ENCODE measurements around the gene EYA2.
"Not testable (repeated sequence)": the region's sequence is repeated elsewhere in the genome, so short reads cannot be mapped to it uniquely, and the experiment has no call there.

The EYA2 gene

GRCh38 chr20:46903937-46904336 is 9.3 kb downstream of the EYA2 start:
- H3K9me3 Mint-ChIP-seq = no peaks in the 10 kb centered on the region
- H3K27ac Mint-ChIP-seq = no peak overlapping the region
- peaks cover 21% of the 10 kb centered on the region for H3K27me3 Mint-ChIP-seq (ENCODE audit: low read depth)
- H3K4me1 Mint-ChIP-seq (ENCODE audit: low read depth) = no peaks in the 10 kb centered on the region
- no peaks in the 10 kb centered on the region for H3K36me3 Mint-ChIP-seq (ENCODE audit: low read depth)
- no peak overlapping the region for H3K4me3 Mint-ChIP-seq

- Mint-ChIP-seq H3K36me3 (ENCODE audit: low read depth) (no peaks in the 10 kb centered on the region), H3K27me3 (ENCODE audit: low read depth) (peaks cover 13% of the 10 kb centered on the region), H3K9me3 (no peaks in the 10 kb centered on the region), H3K4me3 (no peak overlapping the region), H3K4me1 (ENCODE audit: low read depth) (no peaks in the 10 kb centered on the region), H3K27ac (no peak overlapping the region)
Observed at GRCh38 chr20:46905364-46906125, 10.9 kb downstream of the EYA2 start.

- Mint-ChIP-seq H3K27me3 (ENCODE audit: low read depth) (peaks cover 7% of the 10 kb centered on the region), H3K9me3 (no peaks in the 10 kb centered on the region), H3K27ac (no peak overlapping the region), H3K4me3 (no peak overlapping the region), H3K4me1 (ENCODE audit: low read depth) (no peaks in the 10 kb centered on the region), H3K36me3 (ENCODE audit: low read depth) (no peaks in the 10 kb centered on the region)
Observed at GRCh38 chr20:46913329-46914044, 18.8 kb downstream of the EYA2 start.

- Mint-ChIP-seq H3K4me1 (ENCODE audit: low read depth) (no peaks in the 10 kb centered on the region), H3K27me3 (ENCODE audit: low read depth) (no peaks in the 10 kb centered on the region), H3K36me3 (ENCODE audit: low read depth) (no peaks in the 10 kb centered on the region), H3K27ac (no peak overlapping the region), H3K9me3 (no peaks in the 10 kb centered on the region), H3K4me3 (no peak overlapping the region)
Observed at GRCh38 chr20:46914789-46915379, 20.2 kb downstream of the EYA2 start.

GRCh38 chr20:46915575-46916257 is 21.1 kb downstream of the EYA2 start:
- Mint-ChIP-seq H3K36me3 (ENCODE audit: low read depth) (no peaks in the 10 kb centered on the region), H3K27ac (no peak overlapping the region), H3K4me1 (ENCODE audit: low read depth) (no peaks in the 10 kb centered on the region), H3K9me3 (no peaks in the 10 kb centered on the region), H3K4me3 (no peak overlapping the region), H3K27me3 (ENCODE audit: low read depth) (no peaks in the 10 kb centered on the region)

GRCh38 chr20:46916258-46916603 is 21.6 kb downstream of the EYA2 start:
- Mint-ChIP-seq H3K9me3 (no peaks in the 10 kb centered on the region), H3K4me1 (ENCODE audit: low read depth) (no peaks in the 10 kb centered on the region), H3K4me3 (no peak overlapping the region), H3K27ac (no peak overlapping the region), H3K36me3 (ENCODE audit: low read depth) (no peaks in the 10 kb centered on the region), H3K27me3 (ENCODE audit: low read depth) (no peaks in the 10 kb centered on the region)

GRCh38 chr20:46917155-46917554 is 22.5 kb downstream of the EYA2 start:
- Mint-ChIP-seq H3K27ac (no peak overlapping the region), H3K27me3 (ENCODE audit: low read depth) (peaks cover 4% of the 10 kb centered on the region), H3K4me1 (ENCODE audit: low read depth) (no peaks in the 10 kb centered on the region), H3K36me3 (ENCODE audit: low read depth) (no peaks in the 10 kb centered on the region), H3K4me3 (no peak overlapping the region), H3K9me3 (no peaks in the 10 kb centered on the region)

GRCh38 chr20:46920114-46920513 is 25.5 kb downstream of the EYA2 start:
- H3K27ac Mint-ChIP-seq = no peak overlapping the region
- no peaks in the 10 kb centered on the region for H3K36me3 Mint-ChIP-seq (ENCODE audit: low read depth)
- no peaks in the 10 kb centered on the region for H3K9me3 Mint-ChIP-seq
- H3K4me3 Mint-ChIP-seq = no peak overlapping the region
- H3K27me3 Mint-ChIP-seq (ENCODE audit: low read depth) = peaks cover 5% of the 10 kb centered on the region
- H3K4me1 Mint-ChIP-seq (ENCODE audit: low read depth) = no peaks in the 10 kb centered on the region

GRCh38 chr20:46922841-46923240 is 28.2 kb downstream of the EYA2 start:
- H3K27me3 Mint-ChIP-seq (ENCODE audit: low read depth); H3K4me1 Mint-ChIP-seq (ENCODE audit: low read depth); H3K27ac Mint-ChIP-seq; H3K36me3 Mint-ChIP-seq (ENCODE audit: low read depth); H3K4me3 Mint-ChIP-seq; H3K9me3 Mint-ChIP-seq: not testable (repeated sequence)

GRCh38 chr20:46923550-46923949 is 28.9 kb downstream of the EYA2 start:
- no peaks in the 10 kb centered on the region for H3K36me3 Mint-ChIP-seq (ENCODE audit: low read depth)
- no peak overlapping the region for H3K4me3 Mint-ChIP-seq
- H3K4me1 Mint-ChIP-seq (ENCODE audit: low read depth) = no peaks in the 10 kb centered on the region
- H3K27ac Mint-ChIP-seq = no peak overlapping the region
- no peaks in the 10 kb centered on the region for H3K9me3 Mint-ChIP-seq
- peaks cover 5% of the 10 kb centered on the region for H3K27me3 Mint-ChIP-seq (ENCODE audit: low read depth)

GRCh38 chr20:46928580-46929132 is 34.0 kb downstream of the EYA2 start:
- peaks cover 13% of the 10 kb centered on the region for H3K27me3 Mint-ChIP-seq (ENCODE audit: low read depth)
- no peaks in the 10 kb centered on the region for H3K9me3 Mint-ChIP-seq
- no peaks in the 10 kb centered on the region for H3K4me1 Mint-ChIP-seq (ENCODE audit: low read depth)
- H3K36me3 Mint-ChIP-seq (ENCODE audit: low read depth) = no peaks in the 10 kb centered on the region
- H3K4me3 Mint-ChIP-seq = no peak overlapping the region
- no peak overlapping the region for H3K27ac Mint-ChIP-seq

- peaks cover 13% of the 10 kb centered on the region for H3K27me3 Mint-ChIP-seq (ENCODE audit: low read depth)
- no peak overlapping the region for H3K27ac Mint-ChIP-seq
- H3K9me3 Mint-ChIP-seq = no peaks in the 10 kb centered on the region
- no peak overlapping the region for H3K4me3 Mint-ChIP-seq
- no peaks in the 10 kb centered on the region for H3K36me3 Mint-ChIP-seq (ENCODE audit: low read depth)
- H3K4me1 Mint-ChIP-seq (ENCODE audit: low read depth) = no peaks in the 10 kb centered on the region
Observed at GRCh38 chr20:46929902-46930301, 35.3 kb downstream of the EYA2 start.

- no peak overlapping the region for H3K4me3 Mint-ChIP-seq
- peaks cover 13% of the 10 kb centered on the region for H3K27me3 Mint-ChIP-seq (ENCODE audit: low read depth)
- no peaks in the 10 kb centered on the region for H3K9me3 Mint-ChIP-seq
- no peaks in the 10 kb centered on the region for H3K4me1 Mint-ChIP-seq (ENCODE audit: low read depth)
- no peak overlapping the region for H3K27ac Mint-ChIP-seq
- no peaks in the 10 kb centered on the region for H3K36me3 Mint-ChIP-seq (ENCODE audit: low read depth)
Observed at GRCh38 chr20:46930640-46931339, 36.1 kb downstream of the EYA2 start.

GRCh38 chr20:46931699-46932098 is 37.1 kb downstream of the EYA2 start:
- Mint-ChIP-seq H3K36me3 (ENCODE audit: low read depth) (no peaks in the 10 kb centered on the region), H3K4me1 (ENCODE audit: low read depth) (no peaks in the 10 kb centered on the region), H3K27me3 (ENCODE audit: low read depth) (peaks cover 13% of the 10 kb centered on the region), H3K4me3 (no peak overlapping the region), H3K9me3 (no peaks in the 10 kb centered on the region), H3K27ac (no peak overlapping the region)

All from T-helper 1 cell treated with Interleukin-12 subunit alpha and Interleukin-12 subunit beta and Interleukin-4 antibody, amounts not matched to agents 30 μg/mL and 1 μg/mL, for 36 hours (primary cell).